ENCODE measurements around the gene RPL32.
"Not testable (repeated sequence)": the region's sequence is repeated elsewhere in the genome, so short reads cannot be mapped to it uniquely, and the experiment has no call there.

RPL32 gene

GRCh38 chr3:12787346-12787745, 54.0 kb downstream of the RPL32 start:
- in situ Hi-C loops (cut with HindIII; ENCODE audit: low pct_ligation_motif_present, low sequenced_read_pairs); H3K36me3 ChIP-seq (replicated peaks); H3K4me3 ChIP-seq (ENCODE audit: low read depth, low read length); H3K27ac ChIP-seq; H3K27me3 ChIP-seq (replicated peaks): not testable (repeated sequence)
- DNase-seq, result peak; percentile 29
- TF ChIP-seq, protein P1, sequence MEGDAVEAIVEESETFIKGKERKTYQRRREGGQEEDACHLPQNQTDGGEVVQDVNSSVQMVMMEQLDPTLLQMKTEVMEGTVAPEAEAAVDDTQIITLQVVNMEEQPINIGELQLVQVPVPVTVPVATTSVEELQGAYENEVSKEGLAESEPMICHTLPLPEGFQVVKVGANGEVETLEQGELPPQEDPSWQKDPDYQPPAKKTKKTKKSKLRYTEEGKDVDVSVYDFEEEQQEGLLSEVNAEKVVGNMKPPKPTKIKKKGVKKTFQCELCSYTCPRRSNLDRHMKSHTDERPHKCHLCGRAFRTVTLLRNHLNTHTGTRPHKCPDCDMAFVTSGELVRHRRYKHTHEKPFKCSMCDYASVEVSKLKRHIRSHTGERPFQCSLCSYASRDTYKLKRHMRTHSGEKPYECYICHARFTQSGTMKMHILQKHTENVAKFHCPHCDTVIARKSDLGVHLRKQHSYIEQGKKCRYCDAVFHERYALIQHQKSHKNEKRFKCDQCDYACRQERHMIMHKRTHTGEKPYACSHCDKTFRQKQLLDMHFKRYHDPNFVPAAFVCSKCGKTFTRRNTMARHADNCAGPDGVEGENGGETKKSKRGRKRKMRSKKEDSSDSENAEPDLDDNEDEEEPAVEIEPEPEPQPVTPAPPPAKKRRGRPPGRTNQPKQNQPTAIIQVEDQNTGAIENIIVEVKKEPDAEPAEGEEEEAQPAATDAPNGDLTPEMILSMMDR (IDR thresholded peaks at IDR 0.05; ENCODE audit: low read depth, low read length, missing control alignments), result peak; percentile 24

DNA sequence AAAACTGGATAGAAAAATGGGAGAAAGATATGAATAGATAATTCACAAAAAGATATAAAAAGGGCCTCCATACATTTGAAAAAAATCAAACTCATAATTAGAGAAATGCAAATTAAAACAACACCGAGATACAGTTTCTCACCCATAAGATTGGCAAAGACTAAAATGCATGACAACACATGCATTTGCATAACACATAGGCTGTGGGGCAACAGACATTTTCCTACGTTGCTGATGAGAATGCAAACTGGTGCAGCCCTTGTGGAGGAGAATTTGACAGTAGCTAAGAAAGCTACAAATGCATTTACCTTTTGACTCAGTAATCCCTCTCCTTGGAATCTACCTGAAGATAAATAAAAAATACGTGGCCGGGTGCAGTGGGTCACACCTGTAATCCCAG, 56.3 kb downstream of the RPL32 start:
- TF ChIP-seq, protein P1 (IDR thresholded peaks at IDR 0.05; ENCODE audit: low read depth, low read length, missing control alignments), result no peak
- no peak overlapping the region for H3K27ac ChIP-seq
- DNase-seq, result no peak
- H3K36me3 ChIP-seq (replicated peaks), result no peaks in the 10 kb centered on the region
- in situ Hi-C loops (cut with HindIII; ENCODE audit: low pct_ligation_motif_present, low sequenced_read_pairs), result no loop called here
- H3K27me3 ChIP-seq (replicated peaks), result no peaks in the 10 kb centered on the region
- no peak overlapping the region for H3K4me3 ChIP-seq (ENCODE audit: low read depth, low read length)
